SKM-1 (cell line): Measurements from ENCODE around the gene ZNF44.

ENCODE experiments used
- DNase-seq: peaks from one replicate; lab custom pipeline; 2025; ENCODE audit not compliant: unreplicated experiment; lab: John Stamatoyannopoulos, UW

Gene ZNF44

GRCh38 chr19:12265921-12266704 lies 28.6 kb downstream of the ZNF44 start:
- DNase-seq: no peak

GRCh38 chr19:12261554-12261953 lies 33.1 kb downstream of the ZNF44 start:
- DNase-seq: no peak

GRCh38 chr19:12260861-12261260 lies 33.8 kb downstream of the ZNF44 start:
- no peak for DNase-seq

- DNase-seq: no peak
Observed at GRCh38 chr19:12260236-12260635, 34.4 kb downstream of the ZNF44 start.

GRCh38 chr19:12255372-12255771 lies 39.3 kb downstream of the ZNF44 start:
- DNase-seq: no peak

GRCh38 chr19:12247644-12248222 lies 47.0 kb downstream of the ZNF44 start:
- no peak for DNase-seq

GRCh38 chr19:12244370-12244769 lies 50.3 kb downstream of the ZNF44 start:
- no peak for DNase-seq

- no peak for DNase-seq
Observed at GRCh38 chr19:12237143-12237839, 57.4 kb downstream of the ZNF44 start.

GRCh38 chr19:12232961-12233360 lies 61.7 kb downstream of the ZNF44 start:
- DNase-seq: no peak

- no peak for DNase-seq
Observed at GRCh38 chr19:12230751-12231733, 63.6 kb downstream of the ZNF44 start.

GRCh38 chr19:12229990-12230389 lies 64.7 kb downstream of the ZNF44 start:
- no peak for DNase-seq

GRCh38 chr19:12224676-12225075 lies 70.0 kb downstream of the ZNF44 start:
- no peak for DNase-seq

GRCh38 chr19:12222980-12223630 lies 71.6 kb downstream of the ZNF44 start:
- DNase-seq: no peak
